SK-N-SH treated with all-trans-retinoic acid at 6 μM for 48 hours (cell line): ENCODE results near the gene SCUBE2.
A peak's percentile ranks its signal among the peaks of the same experiment; 100 is the strongest.

Experiments used
- ATAC-seq: fragments of 200-7000 bp; cut with Tn5 transposase; 3 replicates; pipeline ENCODE4 v1.9.1; 2020; ENCODE audit warnings: mild to moderate bottlenecking, moderate library complexity
- ARNTL ChIP-seq: fragments of 450-650 bp; formaldehyde crosslinking; IDR thresholded peaks from 2 replicates; pipeline ENCODE4 v1.5.0; 2020; ENCODE audit warnings: low read depth, mild to moderate bottlenecking, moderate library complexity, borderline replicate concordance
- CSDC2 ChIP-seq: fragments of 250-450 bp; sonication (Bioruptor Pico); IDR thresholded peaks from 2 replicates; pipeline ENCODE4 v1.5.0; 2020; ENCODE audit warnings: mild to moderate bottlenecking, moderate library complexity
- ESRRG ChIP-seq: fragments of 250-450 bp; sonication (Bioruptor Pico); IDR thresholded peaks from 2 replicates; pipeline ENCODE4 v1.6.1; 2021; ENCODE audit warnings: mild to moderate bottlenecking
- GLIS3 ChIP-seq: fragments of 250-450 bp; sonication (Bioruptor Pico); IDR thresholded peaks from 2 replicates; pipeline ENCODE4 v1.5.0; 2020; ENCODE audit warnings: mild to moderate bottlenecking, moderate library complexity
- OSR1 ChIP-seq: fragments of 250-450 bp; sonication (Bioruptor Pico); IDR thresholded peaks from 2 replicates; pipeline ENCODE4 v1.8.0; 2022; ENCODE audit warnings: moderate library complexity, mild to moderate bottlenecking, inconsistent platforms
- PPARA ChIP-seq: fragments of 250-450 bp; sonication (Bioruptor Pico); IDR thresholded peaks from 2 replicates; pipeline ENCODE4 v1.5.0; 2020; ENCODE audit warnings: mild to moderate bottlenecking, borderline replicate concordance
- RARB ChIP-seq: fragments of 250-450 bp; sonication (Bioruptor Pico); IDR thresholded peaks from 2 replicates; pipeline ENCODE4 v1.8.0; 2021; ENCODE audit warnings: mild to moderate bottlenecking, moderate library complexity
- TOX ChIP-seq: fragments of 250-450 bp; sonication (Bioruptor Pico); IDR thresholded peaks from 2 replicates; pipeline ENCODE4 v1.8.0; 2021; ENCODE audit warnings: mild to moderate bottlenecking, moderate library complexity, borderline replicate concordance
- TSHZ2 ChIP-seq: fragments of 250-450 bp; sonication (Bioruptor Pico); IDR thresholded peaks from 2 replicates; pipeline ENCODE4 v1.5.0; 2020; ENCODE audit warnings: mild to moderate bottlenecking, moderate library complexity
- ZC3H10 ChIP-seq: fragments of 250-450 bp; sonication (Bioruptor Pico); IDR thresholded peaks from 2 replicates; pipeline ENCODE4 v1.5.1; 2021; ENCODE audit warnings: mild to moderate bottlenecking, moderate library complexity
- ZFP3 ChIP-seq: fragments of 250-450 bp; sonication (Bioruptor Pico); IDR thresholded peaks from 2 replicates; pipeline ENCODE4 v1.5.0; 2020; ENCODE audit warnings: mild to moderate bottlenecking, moderate library complexity
- ZFP30 ChIP-seq: fragments of 450-650 bp; formaldehyde crosslinking; IDR thresholded peaks from 2 replicates; pipeline ENCODE4 v1.5.0; 2022; ENCODE audit warnings: mild to moderate bottlenecking, moderate library complexity
- ZNF70 ChIP-seq: fragments of 450-650 bp; formaldehyde crosslinking; IDR thresholded peaks from 2 replicates; pipeline ENCODE4 v1.5.0; 2020; ENCODE audit warnings: mild to moderate bottlenecking, moderate library complexity
- ZNF8 ChIP-seq: fragments of 450-650 bp; formaldehyde crosslinking; IDR thresholded peaks from 2 replicates; pipeline ENCODE4 v1.5.0; 2020; ENCODE audit warnings: mild to moderate bottlenecking, moderate library complexity
- TF ChIP-seq, protein P1 (sequence below): fragments of 250-450 bp; sonication (Bioruptor Pico); IDR thresholded peaks from 2 replicates; pipeline ENCODE4 v1.5.1; 2020; ENCODE audit warnings: low read depth, mild to moderate bottlenecking, moderate library complexity
- TF ChIP-seq, protein P2 (sequence below): fragments of 250-450 bp; sonication (Bioruptor Pico); IDR thresholded peaks from 2 replicates; pipeline ENCODE4 v1.5.1; 2021; ENCODE audit warnings: mild to moderate bottlenecking, moderate library complexity
- TF ChIP-seq, protein P3 (sequence below): fragments of 250-450 bp; sonication (Bioruptor Pico); IDR thresholded peaks from 2 replicates; pipeline ENCODE4 v1.8.0; 2020; ENCODE audit warnings: mild to moderate bottlenecking, moderate library complexity, borderline replicate concordance

Gene SCUBE2

GRCh38 chr11:9076046-9076445 lies 15.4 kb downstream of the SCUBE2 start (continued):
- no peak for TF ChIP-seq ZC3H10 (CRISPR knock-in tag)

GRCh38 chr11:9075556-9075955 lies 15.8 kb downstream of the SCUBE2 start:
- TF ChIP-seq, protein P1, sequence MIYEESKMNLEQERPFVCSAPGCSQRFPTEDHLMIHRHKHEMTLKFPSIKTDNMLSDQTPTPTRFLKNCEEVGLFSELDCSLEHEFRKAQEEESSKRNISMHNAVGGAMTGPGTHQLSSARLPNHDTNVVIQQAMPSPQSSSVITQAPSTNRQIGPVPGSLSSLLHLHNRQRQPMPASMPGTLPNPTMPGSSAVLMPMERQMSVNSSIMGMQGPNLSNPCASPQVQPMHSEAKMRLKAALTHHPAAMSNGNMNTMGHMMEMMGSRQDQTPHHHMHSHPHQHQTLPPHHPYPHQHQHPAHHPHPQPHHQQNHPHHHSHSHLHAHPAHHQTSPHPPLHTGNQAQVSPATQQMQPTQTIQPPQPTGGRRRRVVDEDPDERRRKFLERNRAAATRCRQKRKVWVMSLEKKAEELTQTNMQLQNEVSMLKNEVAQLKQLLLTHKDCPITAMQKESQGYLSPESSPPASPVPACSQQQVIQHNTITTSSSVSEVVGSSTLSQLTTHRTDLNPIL (CRISPR knock-in tag): no peak
- TF ChIP-seq ZFP3 (CRISPR knock-in tag): no peak
- no peak for TF ChIP-seq ARNTL (CRISPR knock-in tag)

DNA sequence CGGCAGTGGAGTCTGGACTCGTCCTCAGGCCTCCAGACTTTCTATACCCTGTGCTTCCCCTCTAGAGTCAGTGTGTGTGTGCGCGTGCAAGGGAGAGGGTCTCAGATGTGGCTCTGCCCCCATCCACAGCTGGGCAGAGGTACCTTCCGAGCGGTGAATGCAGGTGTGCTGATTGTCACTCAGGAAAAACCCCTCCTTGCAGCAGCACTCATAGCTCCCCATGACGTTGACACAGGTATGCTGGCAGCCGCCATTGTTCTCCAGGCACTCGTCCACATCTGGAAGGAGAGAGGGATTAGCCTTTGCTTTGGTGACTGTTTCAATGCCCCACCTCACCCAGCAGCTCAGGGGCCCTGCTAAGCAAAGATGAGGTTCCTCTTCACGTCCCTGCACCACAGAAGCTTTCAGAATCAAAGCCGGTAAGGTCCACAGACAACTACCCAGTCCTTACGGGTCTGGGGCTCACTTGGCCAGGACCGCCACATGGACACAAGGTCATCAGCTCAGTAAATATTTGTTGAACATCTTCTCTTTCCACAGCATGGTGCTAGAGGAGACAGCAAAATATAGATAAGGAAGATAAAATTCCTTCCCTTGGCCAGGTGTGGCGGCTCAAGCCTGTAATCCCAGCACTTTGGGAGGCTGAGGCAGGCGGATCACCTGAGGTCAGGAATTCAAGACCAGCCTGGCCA lies 16.9 kb downstream of the SCUBE2 start:
- ATAC-seq: no peak
- no peak for TF ChIP-seq GLIS3 (CRISPR knock-in tag)
- no peak for TF ChIP-seq CSDC2
- no peak for TF ChIP-seq ZNF8 (CRISPR knock-in tag)
- TF ChIP-seq, protein P1 (CRISPR knock-in tag): no peak
- no peak for TF ChIP-seq ZNF70 (CRISPR knock-in tag)
- TF ChIP-seq, protein P2, sequence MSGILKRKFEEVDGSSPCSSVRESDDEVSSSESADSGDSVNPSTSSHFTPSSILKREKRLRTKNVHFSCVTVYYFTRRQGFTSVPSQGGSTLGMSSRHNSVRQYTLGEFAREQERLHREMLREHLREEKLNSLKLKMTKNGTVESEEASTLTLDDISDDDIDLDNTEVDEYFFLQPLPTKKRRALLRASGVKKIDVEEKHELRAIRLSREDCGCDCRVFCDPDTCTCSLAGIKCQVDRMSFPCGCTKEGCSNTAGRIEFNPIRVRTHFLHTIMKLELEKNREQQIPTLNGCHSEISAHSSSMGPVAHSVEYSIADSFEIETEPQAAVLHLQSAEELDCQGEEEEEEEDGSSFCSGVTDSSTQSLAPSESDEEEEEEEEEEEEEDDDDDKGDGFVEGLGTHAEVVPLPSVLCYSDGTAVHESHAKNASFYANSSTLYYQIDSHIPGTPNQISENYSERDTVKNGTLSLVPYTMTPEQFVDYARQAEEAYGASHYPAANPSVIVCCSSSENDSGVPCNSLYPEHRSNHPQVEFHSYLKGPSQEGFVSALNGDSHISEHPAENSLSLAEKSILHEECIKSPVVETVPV (CRISPR knock-in tag): no peak
- TF ChIP-seq OSR1: no peak
- TF ChIP-seq ESRRG (CRISPR knock-in tag): no peak
- no peak for TF ChIP-seq RARB (CRISPR knock-in tag)
- no peak for TF ChIP-seq ZFP30
- TF ChIP-seq TSHZ2 (CRISPR knock-in tag): no peak
- TF ChIP-seq, protein P3, sequence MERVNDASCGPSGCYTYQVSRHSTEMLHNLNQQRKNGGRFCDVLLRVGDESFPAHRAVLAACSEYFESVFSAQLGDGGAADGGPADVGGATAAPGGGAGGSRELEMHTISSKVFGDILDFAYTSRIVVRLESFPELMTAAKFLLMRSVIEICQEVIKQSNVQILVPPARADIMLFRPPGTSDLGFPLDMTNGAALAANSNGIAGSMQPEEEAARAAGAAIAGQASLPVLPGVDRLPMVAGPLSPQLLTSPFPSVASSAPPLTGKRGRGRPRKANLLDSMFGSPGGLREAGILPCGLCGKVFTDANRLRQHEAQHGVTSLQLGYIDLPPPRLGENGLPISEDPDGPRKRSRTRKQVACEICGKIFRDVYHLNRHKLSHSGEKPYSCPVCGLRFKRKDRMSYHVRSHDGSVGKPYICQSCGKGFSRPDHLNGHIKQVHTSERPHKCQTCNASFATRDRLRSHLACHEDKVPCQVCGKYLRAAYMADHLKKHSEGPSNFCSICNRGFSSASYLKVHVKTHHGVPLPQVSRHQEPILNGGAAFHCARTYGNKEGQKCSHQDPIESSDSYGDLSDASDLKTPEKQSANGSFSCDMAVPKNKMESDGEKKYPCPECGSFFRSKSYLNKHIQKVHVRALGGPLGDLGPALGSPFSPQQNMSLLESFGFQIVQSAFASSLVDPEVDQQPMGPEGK (CRISPR knock-in tag): no peak
- no peak for TF ChIP-seq PPARA

More at GRCh38 chr11:9075556-9075955, 15.8 kb downstream of the SCUBE2 start:
- ATAC-seq: peak; percentile 59; the same call in 2 of the 3 replicates

DNA sequence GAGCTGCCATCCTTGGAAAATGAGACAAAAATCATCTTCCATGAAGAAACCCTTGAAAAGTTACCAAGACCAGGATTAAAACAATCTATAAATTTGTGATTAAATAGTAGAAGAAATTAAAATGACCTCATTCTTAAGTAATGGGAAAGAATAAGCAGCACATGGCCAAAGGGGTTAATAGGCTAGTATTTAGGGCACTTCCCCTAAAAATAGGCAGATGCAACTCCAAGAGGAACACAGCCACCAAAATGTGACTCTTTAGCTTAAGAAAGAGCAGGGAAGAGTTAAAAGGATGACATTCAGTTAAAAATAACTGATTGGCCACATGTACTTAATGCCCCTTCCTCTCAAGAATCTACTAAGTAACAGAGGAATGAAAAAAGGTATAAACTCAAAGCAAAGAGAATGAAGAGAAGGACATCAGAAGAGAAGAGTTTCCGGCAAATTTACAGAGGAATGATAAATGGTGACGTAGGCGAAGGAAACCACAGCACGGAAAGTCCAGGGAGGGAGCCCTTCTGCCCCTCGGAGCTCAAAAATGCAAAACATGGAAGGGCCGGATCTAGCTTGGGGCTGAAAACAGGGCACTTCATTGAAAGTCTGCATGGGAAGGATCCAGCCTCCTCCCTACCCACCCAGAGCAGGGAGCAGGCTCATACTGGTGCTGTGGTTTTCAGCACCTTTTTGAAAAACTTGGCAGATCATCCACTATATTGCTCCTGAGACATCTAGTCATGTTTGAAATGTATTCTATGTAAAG lies 17.8 kb downstream of the SCUBE2 start:
- no peak for ATAC-seq
- TF ChIP-seq TSHZ2 (CRISPR knock-in tag) (no peak), RARB (CRISPR knock-in tag) (no peak), ZFP30 (no peak), GLIS3 (CRISPR knock-in tag) (no peak), ZNF8 (CRISPR knock-in tag) (no peak), CSDC2 (no peak), ZNF70 (CRISPR knock-in tag) (no peak), TOX (CRISPR knock-in tag) (no peak), ESRRG (CRISPR knock-in tag) (no peak)
- TF ChIP-seq, protein P2 (CRISPR knock-in tag): no peak
